Transverse colon (tissue), 4 donors: ENCODE data around the gene CACNA1I. TPM values are rescaled to one million over a fixed set of nuclear protein-coding genes. Genes with fewer than 3 reads are reported as not detected.

Source experiments
- DNase-seq: peaks from one replicate; pipeline ENCODE4 v3.0.0-alpha.2; 2019
- H3K27ac ChIP-seq, 4 donors: fragments of 200-600 bp; sonication (generic); 2 replicates each; pipeline ENCODE4 v1.5.1; 2016 to 2018; ENCODE audit warnings: inconsistent platforms in 4 of 4
- H3K27me3 ChIP-seq: fragments of 200-600 bp; sonication (generic); 2 replicates; pipeline ENCODE4 v1.5.1; 2017; ENCODE audit warnings: inconsistent platforms
- H3K36me3 ChIP-seq, 4 donors: fragments of 200-600 bp; sonication (generic); 2 replicates each; pipeline ENCODE4 v1.5.1; 2017 to 2019; ENCODE audit warnings: inconsistent platforms in 4 of 4
- H3K4me1 ChIP-seq, 4 donors: fragments of 200-600 bp; sonication (generic); 2 replicates each; pipeline ENCODE4 v1.5.1; 2017 to 2020; ENCODE audit warnings: inconsistent platforms in 4 of 4
- H3K4me3 ChIP-seq, 4 donors: fragments of 200-600 bp; sonication (generic); 1 replicate in 1 of 4; 2 replicates in 3 of 4; pipeline versions ENCODE4 v1.5.1 to v1.6.1; 2017 to 2019; ENCODE audit warnings: inconsistent platforms in 4 of 4
- H3K9me3 ChIP-seq, 2 donors: fragments of 200-600 bp; sonication (generic); 2 replicates each; pipeline ENCODE4 v1.5.1; 2017 to 2019; ENCODE audit warnings: inconsistent platforms in 2 of 2
- EP300 ChIP-seq: sonication (generic); formaldehyde crosslinking; IDR thresholded peaks from one replicate; pipeline ENCODE4 v1.6.1; 2017; ENCODE audit warnings: antibody characterized with exemption, low read depth
- POLR2A ChIP-seq: fragments of 450-650 bp; IDR thresholded peaks from one replicate; pipeline ENCODE4 v1.6.1; 2016; ENCODE audit warnings: antibody characterized with exemption, mild to moderate bottlenecking, moderate library complexity
- POLR2AphosphoS5 ChIP-seq, 3 donors: sonication (generic); formaldehyde crosslinking; IDR thresholded peaks; one replicate each; pipeline ENCODE4 v1.6.1; 2016; ENCODE audit warnings: antibody characterized with exemption in 3 of 3
- WGBS, 2 donors: methylation state at CpG; one replicate each; pipeline ENCODE4 v1.1.5; 2018; ENCODE audit warnings: low coverage in 1 of 2; 5-methylcytosine and 5-hydroxymethylcytosine counted together
- in situ Hi-C, 4 donors: fragments of 200-750 bp; cut with MboI; loops; one replicate each; pipeline versions ENCODE4 v1.15.0 to v1.15.1; 2017; ENCODE audit warnings: low sequenced_read_pairs in 3 of 4, low pct_ligation_motif_present in 1 of 4, low pct_unique_long_range_greater_than_20kb in 1 of 4
- intact Hi-C: fragments of 100-400 bp; cut with DNase I; formaldehyde crosslinking; loops from one replicate; pipeline ENCODE4 v1.15.1; 2023; ENCODE audit warnings: low total_unique reads
- total RNA-seq, 4 donors: library from RNA; depleted of rRNA; stranded (reverse); fragments of >200 nt; gene quantifications; one replicate each; pipeline ENCODE4 v1.1.0, GENCODE V29; 2016
- TF ChIP-seq, protein P1 (sequence below), 5 experiments: fragments of 200-600 bp in 3 of 5; fragments of 450-650 bp in 2 of 5; sonication (generic) in 3 of 5; IDR thresholded peaks; 1 replicate in 2 of 5; 2 replicates in 3 of 5; pipeline ENCODE4 v1.5.1; 2016 to 2017; ENCODE audit warnings: antibody characterized with exemption in 5 of 5, inconsistent platforms in 3 of 5, mild to moderate bottlenecking in 2 of 5, moderate library complexity in 1 of 5

CACNA1I gene
- total RNA-seq, 4 donors from 2014 or later = 0.14 to 1.1 (median 0.66) TPM

DNA sequence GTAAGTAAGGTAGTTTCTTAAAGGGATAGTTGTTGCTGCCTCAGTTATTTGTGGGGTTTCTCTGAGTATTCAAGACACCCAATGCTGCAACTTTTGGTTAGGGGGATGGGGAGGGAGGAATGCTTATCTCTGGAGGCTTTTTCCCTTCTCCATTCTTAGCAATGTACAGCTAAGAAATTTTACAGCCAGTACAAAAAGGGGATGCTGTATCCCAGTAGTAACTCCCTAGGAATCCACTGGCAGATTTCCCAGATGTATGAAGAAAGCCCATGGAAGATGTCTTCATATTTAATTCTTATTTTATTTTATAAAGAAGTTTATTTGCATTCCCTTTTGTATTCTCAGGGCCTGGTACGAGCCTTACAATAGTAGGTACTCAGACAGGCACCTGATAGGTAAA, 168.2 kb downstream of the CACNA1I start:
- H3K4me3 ChIP-seq = no peak overlapping the region
- no peaks in the 10 kb centered on the region for H3K36me3 ChIP-seq
- TF ChIP-seq EP300 = no peak
- no peak for TF ChIP-seq POLR2A
- no peak for TF ChIP-seq POLR2AphosphoS5 (IDR thresholded peaks at IDR 0.05)
- TF ChIP-seq, protein P1, sequence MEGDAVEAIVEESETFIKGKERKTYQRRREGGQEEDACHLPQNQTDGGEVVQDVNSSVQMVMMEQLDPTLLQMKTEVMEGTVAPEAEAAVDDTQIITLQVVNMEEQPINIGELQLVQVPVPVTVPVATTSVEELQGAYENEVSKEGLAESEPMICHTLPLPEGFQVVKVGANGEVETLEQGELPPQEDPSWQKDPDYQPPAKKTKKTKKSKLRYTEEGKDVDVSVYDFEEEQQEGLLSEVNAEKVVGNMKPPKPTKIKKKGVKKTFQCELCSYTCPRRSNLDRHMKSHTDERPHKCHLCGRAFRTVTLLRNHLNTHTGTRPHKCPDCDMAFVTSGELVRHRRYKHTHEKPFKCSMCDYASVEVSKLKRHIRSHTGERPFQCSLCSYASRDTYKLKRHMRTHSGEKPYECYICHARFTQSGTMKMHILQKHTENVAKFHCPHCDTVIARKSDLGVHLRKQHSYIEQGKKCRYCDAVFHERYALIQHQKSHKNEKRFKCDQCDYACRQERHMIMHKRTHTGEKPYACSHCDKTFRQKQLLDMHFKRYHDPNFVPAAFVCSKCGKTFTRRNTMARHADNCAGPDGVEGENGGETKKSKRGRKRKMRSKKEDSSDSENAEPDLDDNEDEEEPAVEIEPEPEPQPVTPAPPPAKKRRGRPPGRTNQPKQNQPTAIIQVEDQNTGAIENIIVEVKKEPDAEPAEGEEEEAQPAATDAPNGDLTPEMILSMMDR (IDR thresholded peaks at IDR 0.05) = no peak
- intact Hi-C loops = no loop called here
- DNase-seq = no peak
- H3K4me1 ChIP-seq = no peaks in the 10 kb centered on the region
- H3K27me3 ChIP-seq = peaks cover 20% of the 10 kb centered on the region
- peaks cover 0 to 4% of the 10 kb centered on the region in 2 donors for H3K9me3 ChIP-seq
- in situ Hi-C loops = no loop called here
- WGBS, 2 donors = 50 to 79% methylated on average over 1 of the region's 1 CpG
- H3K27ac ChIP-seq = no peak overlapping the region

Other genes with a start within 250 kb of the CACNA1I start
- gene SYNGR1, start 220.8 kb upstream of the CACNA1I start, total RNA-seq = 10 to 100 TPM in 1 of 4 donors, 1 to 10 TPM in 3; 6.7 to 10.5 (median 8.0) TPM
- 10 to 100 TPM; 14.3 to 56.5 (median 24.7) TPM for gene TAB1, start 171.0 kb upstream of the CACNA1I start, total RNA-seq
- gene MGAT3, start 113.7 kb upstream of the CACNA1I start, total RNA-seq = 10 to 100 TPM in 1 of 4 donors, 1 to 10 TPM in 3; 1.2 to 10.1 (median 5.2) TPM
- gene MIEF1, start 68.5 kb upstream of the CACNA1I start, total RNA-seq = 10 to 100 TPM; 11.5 to 31.0 (median 25.6) TPM
- 100 to 1,000 TPM; 262 to 566 (median 339) TPM for gene ATF4, start 50.2 kb upstream of the CACNA1I start, total RNA-seq
- 100 to 1,000 TPM in 2 of 4 donors, 10 to 100 TPM in 2; 20.5 to 153 (median 97.8) TPM for gene RPS19BP1, start 38.0 kb upstream of the CACNA1I start, total RNA-seq